Stimulated activated CD4-positive, alpha-beta T cell treated with anti-CD3 and anti-CD28 coated beads, Interleukin-15, amount 100 ng/mL, for 48 hours (primary cell): Measurements from ENCODE around the gene COL27A1.

ENCODE experiments used
- DNase-seq, 2 donors: peaks; one replicate each; pipeline ENCODE4 v3.0.0-alpha.2; 2020; ENCODE audit warnings: low read depth in 2 of 2

COL27A1 gene

DNA sequence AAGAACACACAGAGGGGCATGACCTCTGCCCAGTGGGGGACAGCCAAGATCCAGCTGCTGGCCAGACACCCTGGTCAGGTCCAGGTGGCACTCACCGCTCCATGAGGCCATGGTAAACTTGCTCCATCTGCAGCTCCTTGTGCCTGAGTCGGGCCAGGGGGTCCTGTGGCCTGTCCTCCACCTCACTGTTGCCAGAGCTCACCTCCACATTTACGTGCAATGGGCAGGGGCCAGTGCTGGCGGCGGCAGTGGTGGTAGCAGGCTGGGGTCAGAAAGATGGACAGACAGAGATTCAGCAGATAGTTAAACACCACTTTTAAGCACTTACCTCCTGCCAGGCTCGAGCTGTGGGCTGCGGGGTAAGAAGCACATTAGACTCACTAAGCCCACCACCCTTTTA, 204.5 kb downstream of the COL27A1 start:
- DNase-seq = no peak

- DNase-seq = no peak
These were observed 206.2 kb downstream of the COL27A1 start for GRCh38 chr9:114361542-114361941.
